GM18505 (cell line): ENCODE measurements around the gene NEAT1.

Source experiments
- ATAC-seq: cut with Tn5 transposase; IDR thresholded peaks from one replicate; pipeline ENCODE4 v1.9.1; 2021; ENCODE audit not compliant: unreplicated experiment
- POLR2A ChIP-seq: IDR thresholded peaks from 4 replicates; pipeline ENCODE4 v1.6.1; 2011; ENCODE audit warnings: borderline replicate concordance; ENCODE audit not compliant: insufficient read depth, insufficient read length; ENCODE audit errors: extremely low read depth

The NEAT1 gene

GRCh38 chr11:65382033-65382803, 40.4 kb upstream of the NEAT1 start, which contains the start of gene SLC25A45:
TSS of gene SLC25A45 (minus strand) at chr11:65382646. CDS start at chr11:65381951, 695 bp downstream.
- peak; percentile 51 for ATAC-seq
- TF ChIP-seq POLR2A = peak; percentile 84

GRCh38 chr11:65382804-65383368, 39.7 kb upstream of the NEAT1 start:
- no peak for TF ChIP-seq POLR2A
- ATAC-seq = no peak

GRCh38 chr11:65383778-65384177, 38.8 kb upstream of the NEAT1 start:
- TF ChIP-seq POLR2A = no peak
- ATAC-seq = no peak

- ATAC-seq = no peak
- no peak for TF ChIP-seq POLR2A
These were observed 38.2 kb upstream of the NEAT1 start for GRCh38 chr11:65384301-65384889.

- peak; percentile 87 for TF ChIP-seq POLR2A
- ATAC-seq = peak; percentile 30
These were observed 36.1 kb upstream of the NEAT1 start, which contains the start of gene FRMD8 for GRCh38 chr11:65386307-65387140. TSS of gene FRMD8 (plus strand) at chr11:65386637. CDS start at chr11:65387037, 400 bp downstream.

GRCh38 chr11:65388731-65389130, 33.9 kb upstream of the NEAT1 start:
- no peak for ATAC-seq
- TF ChIP-seq POLR2A = no peak

GRCh38 chr11:65389294-65389980, 33.2 kb upstream of the NEAT1 start:
- no peak for TF ChIP-seq POLR2A

GRCh38 chr11:65390099-65390941, 32.3 kb upstream of the NEAT1 start:
- no peak for TF ChIP-seq POLR2A
- ATAC-seq = no peak

More at GRCh38 chr11:65389294-65389980, 33.2 kb upstream of the NEAT1 start:
- no peak for ATAC-seq

GRCh38 chr11:65390996-65391395, 31.6 kb upstream of the NEAT1 start:
- ATAC-seq = no peak
- TF ChIP-seq POLR2A = no peak

GRCh38 chr11:65392186-65392829, 30.3 kb upstream of the NEAT1 start:
- no peak for TF ChIP-seq POLR2A
- no peak for ATAC-seq

GRCh38 chr11:65392899-65393298, 29.7 kb upstream of the NEAT1 start:
- TF ChIP-seq POLR2A = no peak
- no peak for ATAC-seq
